Stimulated activated CD4-positive, alpha-beta T cell treated with anti-CD3 and anti-CD28 coated beads, Interleukin-2, amount 100 ng/mL, for 24 hours (primary cell): ENCODE measurements around the gene NPR1.
"Not testable (repeated sequence)": the region's sequence is repeated elsewhere in the genome, so short reads cannot be mapped to it uniquely, and the experiment has no call there.

Source experiments
- DNase-seq, 2 donors: peaks; one replicate each; pipeline ENCODE4 v3.0.0-alpha.2; 2020

NPR1 gene

GRCh38 chr1:153683854-153684253, 5.4 kb downstream of the NPR1 start:
- no peak for DNase-seq

- no peak for DNase-seq
These were observed 6.4 kb downstream of the NPR1 start for GRCh38 chr1:153684892-153685291.

GRCh38 chr1:153685544-153686340, 7.3 kb downstream of the NPR1 start:
- no peak for DNase-seq

GRCh38 chr1:153687346-153688125, 9.0 kb downstream of the NPR1 start:
- DNase-seq = no peak

- DNase-seq = no peak
These were observed 9.8 kb downstream of the NPR1 start for GRCh38 chr1:153688276-153688675.

GRCh38 chr1:153688736-153689328, 10.3 kb downstream of the NPR1 start:
- no peak for DNase-seq

- DNase-seq = no peak
These were observed 15.0 kb downstream of the NPR1 start for GRCh38 chr1:153693466-153693865.

DNA sequence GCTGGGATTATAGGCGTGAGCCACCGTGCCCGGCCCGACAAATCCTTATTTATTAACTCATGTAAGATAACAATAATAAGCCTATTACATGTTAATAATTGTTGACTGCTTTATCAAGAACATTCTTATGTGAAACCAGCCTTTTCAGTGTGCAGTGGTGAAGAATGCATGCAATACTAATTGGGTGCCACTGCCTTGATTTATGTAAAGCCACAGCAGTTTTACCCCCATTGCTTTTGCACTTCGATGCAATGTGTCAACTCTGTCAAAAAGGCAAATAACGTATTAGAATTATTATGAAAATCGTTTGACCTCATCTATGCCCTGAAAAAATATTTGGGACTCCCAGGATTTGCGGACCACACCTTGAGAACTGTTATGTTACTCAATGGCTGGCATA, 18.3 kb downstream of the NPR1 start:
- DNase-seq = no peak

GRCh38 chr1:153697191-153698019, 18.9 kb downstream of the NPR1 start:
- DNase-seq = no peak

DNA sequence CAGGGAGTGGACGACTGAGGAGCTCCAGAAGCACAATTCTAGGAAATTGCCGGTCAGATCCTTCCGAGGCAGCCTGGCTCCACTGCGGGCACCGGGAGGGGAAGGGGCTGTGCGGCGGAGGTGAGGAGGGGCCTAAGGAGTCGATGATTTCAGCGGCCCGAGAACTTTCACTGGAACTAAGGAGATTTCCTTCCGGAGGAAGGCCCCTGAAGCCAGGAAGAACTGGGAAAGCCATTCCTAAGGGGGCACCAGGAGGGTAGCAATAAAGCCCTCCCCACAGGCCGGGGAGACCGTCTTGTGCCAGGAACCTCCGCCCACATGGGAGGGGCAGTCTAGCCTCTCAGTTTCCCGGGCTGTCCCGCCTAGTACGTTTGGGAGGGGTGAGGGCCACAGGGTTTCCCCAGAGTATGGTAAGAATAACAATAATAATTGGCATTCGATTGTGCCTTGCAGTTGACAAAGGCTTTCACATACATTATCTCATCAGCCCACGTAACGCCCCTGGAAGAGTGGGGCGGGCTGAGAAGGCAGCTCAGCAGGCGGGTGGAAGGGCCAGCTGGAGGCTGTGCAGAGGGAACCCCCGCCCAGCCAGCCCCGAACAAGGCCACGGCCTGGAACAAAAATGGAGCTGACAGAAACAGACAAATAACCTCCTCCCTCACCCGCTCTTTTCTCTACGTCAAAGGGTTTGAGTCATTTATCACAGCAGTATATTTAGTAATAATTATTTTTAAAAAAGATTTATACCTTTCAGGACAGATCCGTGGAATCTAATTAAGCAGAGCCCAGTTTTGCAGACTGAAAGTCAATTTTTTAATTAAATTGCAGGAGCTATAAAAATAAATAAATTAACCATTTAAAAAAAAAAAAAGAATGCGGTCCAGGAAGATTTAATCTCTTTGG, 19.8 kb downstream of the NPR1 start:
- no peak for DNase-seq

DNA sequence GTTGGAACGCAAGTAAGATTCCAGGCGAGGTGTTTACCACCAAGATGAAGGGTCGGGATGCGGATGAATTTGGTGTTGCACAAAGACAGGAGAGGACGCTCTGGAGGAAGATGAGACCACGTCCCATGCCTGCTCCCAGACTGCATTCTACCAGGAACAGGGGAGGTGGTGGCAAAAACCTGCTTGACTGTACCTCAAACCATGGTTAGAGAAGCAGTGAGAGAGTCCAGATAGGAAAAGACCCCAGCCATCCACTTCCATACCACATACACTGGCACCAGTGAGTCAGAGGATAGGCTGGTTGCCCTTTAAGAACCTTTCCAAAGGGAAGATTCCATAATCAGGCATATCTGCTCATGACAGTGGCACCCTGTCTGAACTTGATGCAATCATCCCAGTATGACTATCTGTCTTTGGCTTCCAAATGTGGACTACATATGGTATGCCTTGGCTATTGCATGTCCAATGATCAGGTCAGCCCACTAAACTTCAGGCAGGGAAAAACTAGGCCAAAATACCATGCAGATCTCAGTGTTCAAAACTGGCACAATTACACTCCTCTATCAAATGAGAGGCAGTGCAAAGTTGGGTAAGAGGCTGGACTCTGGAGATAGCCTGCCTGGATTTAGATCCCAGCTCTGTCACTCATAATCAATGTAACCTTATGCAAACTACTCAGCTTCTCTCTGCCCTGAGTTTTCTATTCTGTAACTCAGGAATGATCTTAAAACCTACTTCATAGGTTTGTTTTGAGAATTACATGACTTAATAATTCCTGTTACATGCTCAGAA, 20.6 kb downstream of the NPR1 start:
- no peak for DNase-seq

- DNase-seq = no peak
These were observed 21.3 kb downstream of the NPR1 start for GRCh38 chr1:153699768-153700167.

DNA sequence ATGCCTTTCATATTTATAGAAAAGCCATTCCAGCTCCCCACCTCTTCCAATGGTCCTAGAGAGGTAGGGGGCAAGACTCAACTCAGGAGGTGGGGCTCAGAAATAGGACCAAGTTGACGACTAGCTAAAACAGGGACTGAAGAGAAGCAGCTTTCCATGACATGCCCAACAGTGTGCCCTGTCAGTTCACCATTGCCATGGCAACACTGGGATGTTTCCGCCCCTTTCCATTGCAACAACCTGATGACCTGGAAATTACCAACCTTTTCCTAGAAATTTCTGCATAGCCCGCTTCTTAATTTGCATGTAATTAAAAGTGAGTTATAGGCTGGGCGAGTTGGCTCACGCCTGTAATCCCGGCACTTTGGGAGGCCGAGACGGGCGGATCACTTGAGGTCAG, 27.0 kb downstream of the NPR1 start:
- no peak for DNase-seq

- DNase-seq = no peak
These were observed 32.5 kb downstream of the NPR1 start for GRCh38 chr1:153711026-153711425.

DNA sequence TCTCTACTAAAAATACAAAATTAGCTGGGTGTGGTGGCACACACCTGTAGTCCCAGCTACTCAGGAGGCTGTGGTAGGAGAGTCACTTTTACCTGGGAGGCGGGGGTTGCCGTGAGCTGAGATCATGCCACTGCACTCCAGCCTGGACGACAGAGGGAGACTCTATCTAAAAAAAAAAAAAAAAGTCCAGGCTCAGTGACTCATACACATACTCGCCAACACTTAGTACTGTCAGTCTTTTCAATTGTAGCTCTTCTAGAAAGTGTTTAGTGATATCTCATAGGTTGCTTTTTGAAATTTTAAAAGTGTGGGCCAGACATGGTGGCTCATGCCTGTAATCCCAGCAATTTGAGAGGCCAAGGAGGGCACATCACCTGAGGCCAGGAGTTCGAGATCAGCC, 37.7 kb downstream of the NPR1 start:
- DNase-seq = not testable (repeated sequence)

DNA sequence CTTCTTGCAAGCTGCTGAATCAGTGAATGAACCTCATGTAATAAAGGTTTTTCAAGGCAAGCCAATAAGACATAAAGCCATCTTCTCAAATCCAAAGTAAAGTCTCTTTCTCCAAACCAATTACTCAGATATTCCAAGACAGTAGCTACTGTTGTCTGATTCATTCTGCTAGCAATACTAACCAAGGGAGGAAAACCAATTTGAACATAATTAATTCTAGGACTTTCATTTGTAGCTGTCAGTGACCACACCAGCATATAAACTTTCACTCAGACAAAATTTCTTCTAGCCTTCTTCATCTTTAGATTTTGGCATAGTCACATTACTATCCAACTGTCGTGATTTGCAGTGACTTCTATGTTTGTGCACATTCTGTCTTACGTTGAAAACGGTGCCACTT, 38.8 kb downstream of the NPR1 start:
- DNase-seq = no peak

GRCh38 chr1:153723687-153724086, 45.2 kb downstream of the NPR1 start:
- DNase-seq = no peak

GRCh38 chr1:153724634-153725033, 46.1 kb downstream of the NPR1 start:
- DNase-seq = not testable (repeated sequence)

- peak; percentile 98 to 99 for DNase-seq
These were observed 49.2 kb downstream of the NPR1 start, which contains the start of gene INTS3 for GRCh38 chr1:153727463-153728304. Gene INTS3, plus strand, starts transcription at chr1:153728050. Its CDS starts 585 bp downstream, at chr1:153728635.
